Measurements from ENCODE around the gene SEMA4D.

SEMA4D gene

DNA sequence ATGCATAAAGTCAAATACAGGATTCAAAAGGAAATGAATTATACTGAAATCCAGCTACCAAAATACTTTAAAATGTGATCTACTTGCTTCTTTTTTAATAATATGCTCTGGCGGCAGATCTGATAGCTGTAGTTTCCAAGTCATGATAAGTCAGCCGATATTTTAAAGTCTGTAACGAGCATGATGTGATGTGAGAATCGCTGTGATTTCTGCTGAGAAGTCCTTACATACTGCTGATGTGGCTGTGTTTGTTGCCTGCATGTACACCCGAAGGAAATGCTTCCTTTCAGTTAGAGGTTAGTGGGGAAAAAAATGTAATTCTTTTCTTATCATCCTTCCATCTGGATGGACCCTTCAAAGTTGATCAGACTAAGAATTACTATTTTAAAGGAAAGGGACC lies 4.8 kb upstream of the SEMA4D start:
- in situ Hi-C loops (cut with HindIII; ENCODE audit: low sequenced_read_pairs), result no loop called here

DNA sequence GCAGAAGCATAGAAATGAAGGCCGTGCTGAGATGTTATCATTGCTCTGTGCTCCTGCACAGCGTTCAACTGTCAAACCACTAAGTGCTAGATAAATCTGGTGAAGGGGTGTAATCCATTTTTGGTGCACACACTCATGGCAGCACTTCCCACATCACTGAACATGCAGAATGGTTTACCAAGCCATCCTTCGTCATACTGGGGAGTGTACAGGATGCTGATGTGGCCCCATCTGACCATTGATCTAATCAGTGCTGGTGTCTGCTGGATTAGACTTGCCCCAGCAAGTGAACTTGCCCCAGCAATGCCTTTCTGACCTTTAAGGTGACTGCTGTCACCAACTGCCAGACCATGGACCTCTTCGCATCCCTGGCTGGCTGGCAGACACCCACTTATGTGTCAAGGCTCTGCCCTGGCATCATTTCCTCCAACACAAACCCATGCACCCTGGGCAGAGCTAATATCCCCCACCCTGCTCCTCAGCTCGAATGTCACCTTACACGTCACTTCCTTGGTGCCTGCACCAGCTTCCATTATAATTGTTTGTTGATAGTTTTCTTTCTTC lies 4.2 kb upstream of the SEMA4D start:
- in situ Hi-C loops (cut with HindIII; ENCODE audit: low sequenced_read_pairs), result no loop called here

DNA sequence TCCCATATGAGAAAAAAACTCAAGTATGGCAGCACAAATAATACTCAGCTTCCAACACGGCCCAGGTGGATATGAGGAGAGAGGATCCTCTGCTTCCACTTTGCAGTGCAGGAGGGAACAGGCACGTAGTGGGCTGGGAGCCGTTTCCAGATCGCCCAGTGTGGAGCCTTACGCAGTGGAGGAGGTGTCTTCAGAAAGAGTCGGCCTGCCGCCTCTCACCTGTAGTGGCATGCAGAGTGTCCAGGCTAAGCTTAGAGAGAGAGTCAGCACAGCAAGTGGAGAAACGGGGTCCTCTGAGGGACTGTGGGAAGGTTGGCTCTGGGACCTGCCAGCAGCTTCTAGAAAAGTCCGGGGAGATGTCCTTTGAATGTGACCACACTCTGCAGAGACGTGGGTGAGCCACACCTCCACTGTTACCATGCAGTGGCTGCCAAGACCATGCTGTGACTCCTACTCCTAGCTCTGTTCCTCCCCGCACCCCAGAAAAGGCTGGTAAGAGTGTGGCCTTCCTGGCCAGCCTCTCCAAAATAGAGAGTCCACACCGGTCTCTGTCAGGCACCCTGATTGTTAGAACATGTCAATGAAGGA lies 3.5 kb upstream of the SEMA4D start:
- in situ Hi-C loops (cut with HindIII; ENCODE audit: low sequenced_read_pairs), result no loop called here

DNA sequence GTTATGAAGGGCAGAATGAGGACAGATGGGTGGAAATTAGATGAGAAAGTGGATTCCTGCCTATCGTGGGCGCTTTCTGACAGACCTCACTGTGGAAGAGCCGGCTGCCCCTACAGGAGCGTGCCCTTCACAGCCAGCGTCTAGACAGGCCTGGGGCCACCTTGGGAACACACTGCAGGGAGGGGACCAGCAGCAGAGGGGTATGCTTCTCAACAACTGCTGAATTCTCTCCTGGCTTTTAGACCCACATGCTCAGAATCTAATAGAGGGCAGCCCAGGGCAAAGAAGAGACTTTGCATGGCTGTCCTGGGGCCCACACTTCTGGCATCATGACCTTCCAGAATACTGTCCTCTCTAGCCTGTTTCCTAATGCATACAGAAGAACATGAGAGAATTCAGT lies 2.1 kb upstream of the SEMA4D start:
- in situ Hi-C loops (cut with HindIII; ENCODE audit: low sequenced_read_pairs), result no loop called here

DNA sequence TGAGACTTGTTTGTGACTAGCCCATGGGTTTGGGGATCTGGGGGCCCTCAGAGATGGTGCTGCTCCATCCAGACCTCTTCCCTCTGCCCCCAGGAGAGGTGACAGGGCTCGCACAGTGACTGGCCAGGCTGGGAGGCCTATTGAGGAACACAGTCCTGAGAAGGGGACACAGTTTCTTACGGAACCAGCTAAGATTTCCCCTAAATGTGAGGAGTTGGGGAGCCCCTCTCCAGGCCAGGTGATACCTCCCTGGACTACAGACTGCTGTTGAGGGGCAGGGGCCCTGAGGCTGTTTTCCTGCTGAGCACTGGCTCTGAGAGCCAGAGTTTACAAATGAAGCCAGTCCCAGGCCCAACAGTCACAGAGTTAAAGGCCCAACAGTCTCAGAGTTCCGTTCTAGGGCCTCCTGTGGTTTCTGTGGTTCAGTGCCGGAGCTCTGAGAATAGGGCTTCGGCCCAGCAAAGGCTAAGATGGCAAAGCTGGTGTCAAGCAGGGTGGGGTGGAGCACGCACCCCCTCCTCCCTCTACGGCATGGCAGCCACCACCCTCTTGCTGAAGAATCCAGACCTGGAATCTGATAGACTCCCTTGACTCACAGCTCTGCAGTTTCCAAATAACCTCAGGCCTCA lies 1.1 kb upstream of the SEMA4D start:
- in situ Hi-C loops (cut with HindIII; ENCODE audit: low sequenced_read_pairs), result loop anchor here (5.0 kb wide), 1 partner anchor 52 kb away; no protein-coding TSS in a partner anchor

DNA sequence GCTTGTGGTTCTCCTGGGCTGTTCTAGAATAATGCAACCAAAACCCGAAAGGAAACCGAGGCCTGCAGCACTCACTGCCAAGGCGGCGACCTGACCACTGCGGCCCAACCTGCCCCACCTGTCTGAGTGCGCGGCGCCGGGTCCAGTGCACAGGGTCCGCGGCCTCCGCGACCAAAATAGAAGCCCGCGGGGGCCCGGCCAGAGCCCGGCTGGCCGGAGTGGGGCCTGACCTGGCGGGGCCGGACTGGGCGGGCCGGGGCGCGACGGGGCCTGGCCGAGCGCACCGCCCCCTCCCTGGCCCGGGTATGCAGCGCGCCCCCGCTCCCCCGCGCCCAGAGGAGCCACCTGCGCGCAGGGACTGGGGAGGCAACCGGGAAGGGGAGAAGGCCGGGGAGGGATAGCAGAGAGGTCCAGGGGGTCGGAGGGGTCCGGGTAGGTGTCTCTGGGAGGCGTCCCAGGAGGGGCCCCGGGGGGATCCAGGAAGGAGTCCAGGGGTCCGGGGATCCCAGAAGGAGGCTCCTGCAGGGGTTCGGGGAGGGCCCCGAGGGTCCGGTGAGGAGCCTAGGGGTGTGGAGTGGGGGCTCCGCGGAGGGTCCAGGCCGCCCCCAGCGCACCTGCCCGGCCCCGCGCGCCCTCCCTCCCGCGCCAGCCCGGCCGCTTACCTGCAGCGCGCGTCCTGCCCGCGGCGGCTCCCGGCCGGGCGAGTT lies 503 bp downstream of the SEMA4D start:
- in situ Hi-C loops (cut with HindIII; ENCODE audit: low sequenced_read_pairs), result loop anchor here (5.0 kb wide), 1 partner anchor 50 kb away; no protein-coding TSS in a partner anchor

DNA sequence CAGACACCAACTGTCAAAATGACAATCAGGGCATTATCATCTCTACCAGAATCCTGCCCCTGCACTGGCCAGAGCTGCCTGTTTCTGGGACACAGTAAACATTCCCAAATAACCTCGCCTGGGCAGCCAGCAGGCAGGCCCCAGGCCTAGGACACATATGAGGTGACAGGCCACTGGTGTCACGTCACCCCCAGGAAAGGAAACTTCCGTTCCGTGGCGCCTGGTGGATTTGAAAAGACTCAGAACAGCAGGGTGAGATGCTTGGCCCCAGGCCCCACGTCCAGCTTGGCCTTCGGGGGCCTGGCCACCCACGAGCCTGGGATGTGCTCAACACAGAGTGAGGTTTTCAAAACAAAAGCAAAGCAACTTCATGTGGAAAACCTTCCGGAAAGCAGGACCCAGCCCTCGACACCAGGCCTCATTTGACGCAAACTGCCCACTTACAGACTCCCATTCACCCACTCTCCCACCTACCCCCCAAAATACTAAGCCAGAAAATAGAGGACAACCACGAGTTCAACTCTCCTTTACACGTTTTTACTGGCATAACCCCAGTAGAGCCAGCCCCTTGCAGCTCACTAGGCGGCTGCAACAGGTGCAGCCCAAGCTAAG lies 1.2 kb downstream of the SEMA4D start:
- in situ Hi-C loops (cut with HindIII; ENCODE audit: low sequenced_read_pairs), result loop anchor here (5.0 kb wide), 1 partner anchor 49 kb away; no protein-coding TSS in a partner anchor

DNA sequence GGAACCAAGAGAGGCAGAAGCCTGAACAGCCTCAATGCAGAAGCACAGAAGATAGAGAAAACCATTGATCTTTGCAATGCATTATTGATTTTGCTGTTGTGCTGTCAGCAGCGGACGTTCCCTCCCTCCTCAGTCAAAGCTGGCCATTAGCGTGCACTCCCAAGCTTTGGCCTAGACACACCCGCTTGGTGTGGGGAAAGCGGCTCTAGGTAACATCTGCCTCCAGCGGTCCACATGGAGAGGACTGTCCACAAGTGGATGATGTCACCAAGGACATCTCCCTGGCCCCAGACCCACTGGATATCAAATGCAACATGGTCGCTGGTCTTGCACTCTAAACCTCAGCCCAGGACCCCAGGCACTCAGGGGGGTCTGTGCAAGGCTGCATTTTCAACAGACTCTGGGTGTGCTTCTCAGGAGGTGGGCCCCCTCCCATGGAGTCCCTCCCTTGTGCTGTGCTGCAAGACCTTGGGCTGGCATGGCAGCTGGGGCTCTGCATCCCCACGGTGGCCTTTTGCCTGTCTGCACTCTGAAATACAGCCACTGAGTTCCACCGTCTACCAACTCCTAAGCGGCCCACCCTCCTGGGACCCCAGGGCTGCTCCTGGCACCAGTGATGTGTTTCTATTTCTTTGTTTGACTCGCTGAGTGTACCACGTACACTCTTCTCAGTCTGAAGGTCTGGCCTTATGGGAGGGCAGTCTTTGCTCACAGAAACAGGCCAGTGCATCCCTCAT lies 1.9 kb downstream of the SEMA4D start:
- in situ Hi-C loops (cut with HindIII; ENCODE audit: low sequenced_read_pairs), result loop anchor here (5.0 kb wide), 1 partner anchor 49 kb away; no protein-coding TSS in a partner anchor

DNA sequence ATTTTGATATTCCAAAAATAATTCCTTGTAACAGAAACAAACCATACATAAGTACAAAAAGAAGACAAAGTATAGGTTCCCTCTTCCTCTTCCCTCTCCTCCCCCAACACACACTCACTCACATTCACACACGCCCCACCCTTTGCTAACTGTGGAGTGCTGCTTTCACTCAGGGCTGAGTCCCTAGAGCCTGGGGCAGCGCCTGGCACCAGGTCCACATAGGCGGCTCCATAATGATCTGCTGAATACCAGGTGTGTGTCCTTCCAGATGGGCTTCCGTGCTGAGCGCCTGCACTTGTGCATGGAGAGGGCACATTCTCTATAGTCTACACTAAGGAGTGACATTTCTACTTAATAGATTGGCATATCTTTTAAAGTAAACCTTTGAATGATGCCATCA lies 3.7 kb downstream of the SEMA4D start:
- in situ Hi-C loops (cut with HindIII; ENCODE audit: low sequenced_read_pairs), result no loop called here

DNA sequence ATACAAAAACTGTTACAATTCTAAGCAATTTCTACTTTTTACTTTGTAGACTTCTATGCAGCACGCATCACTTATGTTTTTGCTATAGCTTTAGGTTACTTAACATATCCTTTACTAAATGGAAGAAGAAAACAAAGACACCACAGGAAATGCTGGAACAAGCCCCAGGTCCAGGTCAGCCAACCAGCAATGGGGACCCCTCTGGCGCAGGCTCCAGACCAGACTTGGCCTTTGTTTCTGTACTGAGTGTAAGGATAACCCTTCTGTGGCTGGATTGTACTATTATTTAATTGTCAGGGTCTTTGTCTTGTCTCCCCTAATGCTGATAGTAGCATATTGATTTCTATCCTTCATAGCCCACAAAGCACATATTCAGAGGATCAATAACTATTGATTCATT lies 4.2 kb downstream of the SEMA4D start:
- in situ Hi-C loops (cut with HindIII; ENCODE audit: low sequenced_read_pairs), result no loop called here

DNA sequence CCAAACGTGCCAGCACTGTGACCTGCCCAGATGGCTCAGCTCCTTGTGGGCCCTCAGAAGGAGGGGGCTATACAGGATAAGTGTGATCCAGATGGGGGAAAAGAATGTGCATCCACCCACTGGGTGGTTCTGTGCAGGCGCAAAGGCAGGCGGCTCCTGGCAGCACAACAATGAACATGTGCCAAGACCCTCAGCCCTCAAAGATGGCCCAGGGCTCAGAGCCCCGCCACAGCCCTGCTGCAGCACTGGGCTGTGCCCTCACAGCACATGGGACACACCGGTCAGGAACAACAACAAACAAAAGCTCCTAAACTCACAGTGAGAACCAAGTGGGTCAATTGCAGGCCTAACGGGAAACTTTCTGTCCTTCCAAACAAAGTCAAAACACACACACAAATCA lies 4.7 kb downstream of the SEMA4D start:
- in situ Hi-C loops (cut with HindIII; ENCODE audit: low sequenced_read_pairs), result no loop called here

DNA sequence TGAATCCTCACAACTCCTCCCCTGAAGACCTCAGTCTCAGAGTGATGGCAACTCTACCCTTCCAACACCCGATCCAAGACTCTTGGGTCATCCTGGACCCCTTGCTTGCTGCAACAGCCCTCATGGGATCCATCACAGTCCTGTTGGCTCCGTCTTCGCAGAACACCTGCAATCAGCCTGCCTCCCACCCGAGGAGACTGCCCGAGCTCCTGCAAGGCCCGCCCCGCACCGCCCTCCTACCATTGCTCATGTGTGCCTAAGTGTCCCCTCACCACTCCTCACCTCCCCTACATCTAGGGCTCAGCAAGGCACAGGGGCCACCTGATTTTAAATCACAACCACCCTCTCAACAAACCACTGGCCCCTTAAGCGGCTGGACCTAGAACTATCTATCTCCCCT lies 5.3 kb downstream of the SEMA4D start:
- in situ Hi-C loops (cut with HindIII; ENCODE audit: low sequenced_read_pairs), result no loop called here

DNA sequence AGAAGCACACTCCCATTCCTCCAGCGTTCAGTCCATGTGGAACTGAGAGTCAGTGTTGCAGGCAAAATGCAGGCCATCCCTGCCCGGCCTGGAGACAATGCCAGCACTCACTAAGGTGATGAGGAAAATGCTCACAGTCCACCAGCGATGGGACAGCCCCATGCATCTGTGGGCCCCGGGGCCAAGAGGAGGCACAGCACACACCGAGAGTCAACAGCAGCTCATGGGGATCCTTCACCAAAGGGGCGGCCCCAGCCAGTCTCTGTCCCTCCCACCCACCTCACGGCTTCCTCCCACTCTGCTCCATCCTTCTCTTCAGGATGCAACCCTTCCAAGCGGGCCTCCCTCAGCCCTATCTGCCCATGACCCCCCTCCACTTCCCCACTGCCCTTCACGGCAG lies 6.2 kb downstream of the SEMA4D start:
- in situ Hi-C loops (cut with HindIII; ENCODE audit: low sequenced_read_pairs), result no loop called here

DNA sequence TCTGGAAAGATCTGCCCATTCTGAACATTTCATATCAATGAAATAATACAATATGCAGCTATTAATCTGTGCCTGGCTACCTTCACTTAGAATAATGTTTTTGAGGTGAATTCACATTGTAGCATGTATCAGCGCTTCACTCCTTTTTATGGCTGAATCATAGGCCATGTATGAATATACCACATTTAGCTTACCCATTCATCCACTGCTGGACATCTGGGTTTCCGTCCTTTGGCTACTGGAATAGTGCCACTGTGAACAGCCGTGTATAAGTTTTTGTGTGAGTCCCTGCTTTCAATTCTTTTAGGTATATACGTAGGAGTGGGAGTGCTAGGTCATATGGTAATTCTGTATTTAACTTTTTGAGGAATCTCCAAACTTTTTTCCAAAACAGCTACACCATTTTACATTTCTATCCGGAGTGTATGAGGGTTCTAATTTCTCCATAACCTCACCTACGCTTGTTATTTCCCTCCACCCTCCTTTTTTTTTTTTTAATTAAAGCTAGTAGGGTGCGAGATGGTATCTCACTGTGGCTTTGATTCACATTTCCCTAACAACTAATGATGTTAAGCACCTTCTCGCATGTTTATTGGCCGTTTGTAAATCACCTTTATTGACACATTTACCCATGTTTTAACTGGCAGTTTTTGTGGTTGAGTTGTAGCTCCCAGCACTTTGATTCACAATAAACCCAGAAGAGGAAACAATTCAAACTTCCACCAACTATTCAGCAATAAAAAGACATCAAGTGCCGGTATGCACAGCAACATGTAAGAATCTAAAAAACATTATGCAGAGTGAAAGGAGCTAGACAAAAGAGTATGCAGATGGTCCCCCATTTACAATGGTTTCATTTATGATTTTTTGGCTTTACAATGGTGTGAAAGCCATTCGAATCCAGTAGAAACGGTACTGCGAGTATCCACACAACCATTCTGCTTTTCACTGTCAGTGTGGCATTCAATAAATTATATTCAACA lies 8.1 kb downstream of the SEMA4D start:
- in situ Hi-C loops (cut with HindIII; ENCODE audit: low sequenced_read_pairs), result no loop called here

DNA sequence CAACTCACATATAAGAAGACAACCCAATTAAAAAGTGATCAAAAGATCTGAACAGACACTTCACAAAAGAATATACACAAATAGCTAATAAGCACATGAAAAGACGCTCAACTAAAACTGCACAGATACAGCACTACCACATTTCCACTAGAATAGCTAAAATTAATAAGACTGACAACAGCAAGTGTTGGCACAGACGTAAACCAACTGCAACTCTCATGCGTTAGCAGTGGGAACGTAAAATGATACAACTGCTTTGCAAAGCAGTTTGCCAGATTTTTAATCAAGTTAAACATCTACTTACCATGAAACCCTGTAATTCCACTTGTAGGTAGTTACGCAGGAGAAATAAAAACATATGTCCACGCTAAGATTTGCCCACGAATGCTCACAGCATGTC lies 9.0 kb downstream of the SEMA4D start:
- in situ Hi-C loops (cut with HindIII; ENCODE audit: low sequenced_read_pairs), result no loop called here

DNA sequence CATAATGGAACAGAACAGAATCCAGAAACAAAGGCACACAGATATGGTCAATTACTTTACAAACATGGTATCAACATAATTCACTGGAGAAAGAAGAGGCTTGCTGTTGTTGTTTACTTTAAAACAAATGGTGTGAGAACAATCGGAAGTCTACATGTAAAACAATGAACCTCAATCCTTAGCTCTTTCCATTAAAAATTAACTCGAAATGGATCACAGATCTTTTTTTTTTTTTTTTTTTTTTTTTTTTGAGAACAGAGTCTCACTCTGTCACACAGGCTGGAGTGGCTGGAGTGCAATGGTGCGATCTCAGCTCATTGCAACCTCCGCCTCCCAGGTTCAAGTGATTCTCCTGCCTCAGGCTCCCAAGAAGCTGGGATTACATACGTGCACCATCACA lies 9.8 kb downstream of the SEMA4D start:
- in situ Hi-C loops (cut with HindIII; ENCODE audit: low sequenced_read_pairs), result no loop called here

DNA sequence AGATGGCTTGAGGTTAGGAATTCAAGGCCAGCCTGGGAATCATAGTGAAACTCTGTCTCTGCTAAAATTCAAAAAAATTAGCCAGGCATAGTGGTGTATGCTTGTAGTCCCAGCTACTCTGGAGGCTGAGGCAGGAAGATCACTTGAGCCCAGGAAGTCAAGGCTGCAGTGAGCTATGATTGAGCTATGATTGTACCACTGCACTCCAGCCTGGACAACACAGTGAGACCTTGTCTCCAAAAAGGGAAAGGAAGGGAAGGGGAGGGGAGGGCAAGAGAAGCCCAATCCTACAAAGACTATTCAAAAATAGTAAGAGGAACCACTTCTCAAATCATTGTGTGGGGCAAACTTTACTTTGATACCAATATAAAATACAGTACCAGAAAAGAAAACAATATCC lies 11.2 kb downstream of the SEMA4D start:
- in situ Hi-C loops (cut with HindIII; ENCODE audit: low sequenced_read_pairs), result no loop called here

DNA sequence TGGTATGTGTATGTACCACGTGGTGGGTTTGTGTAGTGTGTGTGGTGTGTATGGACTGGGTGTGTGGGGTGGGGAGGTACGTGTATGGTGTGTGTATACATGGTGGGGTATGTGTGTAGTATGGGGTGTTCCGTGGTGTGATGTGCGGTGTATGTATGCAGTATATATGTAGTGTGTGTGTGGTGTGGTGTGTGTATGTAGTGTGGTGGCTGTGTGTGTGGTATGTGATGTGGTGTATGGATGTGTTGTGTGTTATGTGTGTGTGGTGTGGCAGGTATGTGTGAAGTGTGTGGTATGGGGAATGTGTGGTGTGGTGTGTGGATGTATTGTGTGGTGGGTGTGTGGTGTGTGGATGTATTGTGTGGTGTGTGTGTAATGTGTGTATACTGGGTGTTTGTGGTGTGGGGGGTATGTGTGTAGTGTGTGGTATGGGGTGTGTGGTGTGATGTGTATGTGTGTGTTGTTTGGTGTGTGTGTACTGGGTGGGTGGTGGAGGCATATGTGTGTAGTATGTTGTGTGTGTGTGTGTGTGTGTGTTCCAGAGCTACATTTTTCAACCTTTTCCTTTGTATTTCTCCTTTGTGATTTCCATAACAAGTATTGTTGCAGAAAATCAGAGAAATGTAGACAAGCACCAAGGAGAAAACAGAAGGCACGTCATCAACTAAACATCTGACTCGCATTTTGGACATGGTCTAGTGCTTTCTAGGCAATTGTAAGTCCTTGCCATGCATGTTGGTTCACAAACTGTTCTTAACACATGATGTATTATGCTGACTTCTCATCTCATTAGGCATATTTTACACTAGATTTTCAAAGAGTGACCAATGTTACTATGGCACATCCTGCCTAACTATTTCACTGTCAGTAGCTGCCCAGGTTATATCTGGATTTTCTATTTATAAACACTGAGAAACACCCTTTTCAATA lies 13.2 kb downstream of the SEMA4D start:
- in situ Hi-C loops (cut with HindIII; ENCODE audit: low sequenced_read_pairs), result no loop called here
